ENCODE data around the gene CAPN2.

Gene CAPN2

GRCh38 chr1:223741861-223742260 lies 29.5 kb downstream of the CAPN2 start:
- TF ChIP-seq REST (IDR thresholded peaks at IDR 0.05; ENCODE audit: insufficient replicate concordance, low read depth) (no peak), GABPA (IDR thresholded peaks at IDR 0.05; ENCODE audit: low read depth) (no peak), POLR2AphosphoS5 (IDR thresholded peaks at IDR 0.05; ENCODE audit: low read depth) (no peak), SPI1 (IDR thresholded peaks at IDR 0.05; ENCODE audit: borderline replicate concordance, low read depth) (no peak), CTCF (IDR thresholded peaks at IDR 0.05; ENCODE audit: insufficient read depth, low read length) (no peak)
- no peak for DNase-seq (ENCODE audit: low read depth in 1 of 2, low spot score in 1 of 2)
- no peak overlapping the region for H3K4me3 ChIP-seq (replicated peaks; ENCODE audit: insufficient read depth, low read length)
- no peaks in the 10 kb centered on the region for H3K27me3 ChIP-seq (ENCODE audit: insufficient read depth, poor library complexity, severe bottlenecking)
- no peak overlapping the region for H3K27ac ChIP-seq (replicated peaks)

- DNase-seq (ENCODE audit: low read depth in 1 of 2, low spot score in 1 of 2), result no peak
- H3K4me3 ChIP-seq (replicated peaks; ENCODE audit: insufficient read depth, low read length), result no peak overlapping the region
- H3K27me3 ChIP-seq (ENCODE audit: insufficient read depth, poor library complexity, severe bottlenecking), result no peaks in the 10 kb centered on the region
- TF ChIP-seq REST (IDR thresholded peaks at IDR 0.05; ENCODE audit: insufficient replicate concordance, low read depth), result no peak
- TF ChIP-seq SPI1 (IDR thresholded peaks at IDR 0.05; ENCODE audit: borderline replicate concordance, low read depth), result no peak
- no peak for TF ChIP-seq GABPA (IDR thresholded peaks at IDR 0.05; ENCODE audit: low read depth)
- TF ChIP-seq CTCF (IDR thresholded peaks at IDR 0.05; ENCODE audit: insufficient read depth, low read length), result no peak
- no peak for TF ChIP-seq POLR2AphosphoS5 (IDR thresholded peaks at IDR 0.05; ENCODE audit: low read depth)
- H3K27ac ChIP-seq (replicated peaks), result no peak overlapping the region
Observed at GRCh38 chr1:223742856-223743517, 30.6 kb downstream of the CAPN2 start.

- DNase-seq (ENCODE audit: low read depth in 1 of 2, low spot score in 1 of 2), result no peak
- no peak overlapping the region for H3K27ac ChIP-seq (replicated peaks)
- no peaks in the 10 kb centered on the region for H3K27me3 ChIP-seq (ENCODE audit: insufficient read depth, poor library complexity, severe bottlenecking)
- TF ChIP-seq CTCF (IDR thresholded peaks at IDR 0.05; ENCODE audit: insufficient read depth, low read length) (no peak), GABPA (IDR thresholded peaks at IDR 0.05; ENCODE audit: low read depth) (no peak)
- no peak overlapping the region for H3K4me3 ChIP-seq (replicated peaks; ENCODE audit: insufficient read depth, low read length)
Observed at GRCh38 chr1:223745731-223746130, 33.4 kb downstream of the CAPN2 start.

GRCh38 chr1:223747838-223748335 lies 35.5 kb downstream of the CAPN2 start:
- Histone ChIP-seq H3K4me3 (replicated peaks; ENCODE audit: insufficient read depth, low read length) (no peak overlapping the region), H3K27me3 (ENCODE audit: insufficient read depth, poor library complexity, severe bottlenecking) (no peaks in the 10 kb centered on the region), H3K27ac (replicated peaks) (no peak overlapping the region)
- no peak for DNase-seq (ENCODE audit: low read depth in 1 of 2, low spot score in 1 of 2)
- TF ChIP-seq REST (IDR thresholded peaks at IDR 0.05; ENCODE audit: insufficient replicate concordance, low read depth) (no peak), SPI1 (IDR thresholded peaks at IDR 0.05; ENCODE audit: borderline replicate concordance, low read depth) (no peak), CTCF (IDR thresholded peaks at IDR 0.05; ENCODE audit: insufficient read depth, low read length) (no peak)
